Mononuclear cell (primary cell): ENCODE measurements around the gene ZNF575. TPM values are rescaled to one million over a fixed set of nuclear protein-coding genes. Genes with fewer than 3 reads are reported as not detected.
A peak's percentile ranks its signal among the peaks of the same experiment; 100 is the strongest.

Experiments used
- H3K27me3 ChIP-seq: 2 replicates; pipeline ENCODE4 v1.6.0; 2011; ENCODE audit warnings: low read length, control low read depth; ENCODE audit not compliant: insufficient read depth
- H3K4me1 ChIP-seq: 2 replicates; pipeline ENCODE4 v1.5.1; 2011; ENCODE audit warnings: mild to moderate bottlenecking, low read length, control low read depth; ENCODE audit not compliant: insufficient read depth
- H3K4me3 ChIP-seq: 2 replicates; pipeline ENCODE4 v1.5.1; 2011; ENCODE audit warnings: mild to moderate bottlenecking, low read length, moderate library complexity
- H3K9me3 ChIP-seq: 2 replicates; pipeline ENCODE4 v1.5.1; 2011; ENCODE audit warnings: low read depth, mild to moderate bottlenecking, control low read depth, low read length
- total RNA-seq: library from RNA; depleted of rRNA; stranded (reverse); fragments of >200 nt; gene quantifications from one replicate; pipeline ENCODE4 v1.2.3, GENCODE V29; 2012

The ZNF575 gene
- total RNA-seq, 1 donor, result 0.31 TPM

DNA sequence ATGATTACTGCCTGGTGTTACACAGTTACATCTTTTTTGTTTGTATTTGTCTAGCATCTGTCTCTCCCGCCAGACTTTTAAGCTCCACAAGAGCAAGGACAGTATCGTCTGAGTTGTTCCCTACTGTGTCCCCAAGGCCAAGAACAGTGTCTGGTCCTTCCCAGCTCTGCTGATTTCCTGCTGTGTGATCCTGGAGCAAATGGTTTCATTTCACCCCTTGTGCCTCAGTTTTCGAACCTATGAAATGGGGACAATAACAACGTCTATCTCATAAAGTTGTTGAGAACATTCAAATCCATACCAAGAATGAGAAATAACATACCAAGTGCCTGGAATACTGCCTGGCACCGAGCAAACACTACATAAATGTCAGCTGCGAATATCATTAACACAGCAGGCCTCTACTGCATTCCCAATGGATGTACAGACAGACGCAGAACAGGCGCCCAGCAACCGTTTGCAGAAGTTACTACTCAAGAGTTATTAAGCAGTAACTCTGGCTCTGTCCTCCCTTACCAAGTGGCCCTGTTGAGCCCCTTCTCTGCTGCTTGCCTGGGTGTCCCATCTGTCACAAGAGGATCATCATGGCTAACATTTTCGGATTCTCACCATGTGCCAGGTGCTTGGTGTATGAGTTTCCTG is 30.9 kb downstream of the ZNF575 start:
- peaks cover 48% of the 10 kb centered on the region for H3K4me1 ChIP-seq
- H3K4me3 ChIP-seq, result no peak overlapping the region
- H3K27me3 ChIP-seq, result no peaks in the 10 kb centered on the region
- no peaks in the 10 kb centered on the region for H3K9me3 ChIP-seq

- H3K9me3 ChIP-seq, result no peaks in the 10 kb centered on the region
- H3K27me3 ChIP-seq, result no peaks in the 10 kb centered on the region
- peaks cover 48% of the 10 kb centered on the region for H3K4me1 ChIP-seq
- H3K4me3 ChIP-seq, result no peak overlapping the region
Observed at GRCh38 chr19:43564800-43565199, 31.8 kb downstream of the ZNF575 start.

GRCh38 chr19:43569657-43570056 is 36.7 kb downstream of the ZNF575 start:
- no peaks in the 10 kb centered on the region for H3K9me3 ChIP-seq
- no peak overlapping the region for H3K4me3 ChIP-seq
- H3K27me3 ChIP-seq, result no peaks in the 10 kb centered on the region
- peaks cover 7% of the 10 kb centered on the region for H3K4me1 ChIP-seq

DNA sequence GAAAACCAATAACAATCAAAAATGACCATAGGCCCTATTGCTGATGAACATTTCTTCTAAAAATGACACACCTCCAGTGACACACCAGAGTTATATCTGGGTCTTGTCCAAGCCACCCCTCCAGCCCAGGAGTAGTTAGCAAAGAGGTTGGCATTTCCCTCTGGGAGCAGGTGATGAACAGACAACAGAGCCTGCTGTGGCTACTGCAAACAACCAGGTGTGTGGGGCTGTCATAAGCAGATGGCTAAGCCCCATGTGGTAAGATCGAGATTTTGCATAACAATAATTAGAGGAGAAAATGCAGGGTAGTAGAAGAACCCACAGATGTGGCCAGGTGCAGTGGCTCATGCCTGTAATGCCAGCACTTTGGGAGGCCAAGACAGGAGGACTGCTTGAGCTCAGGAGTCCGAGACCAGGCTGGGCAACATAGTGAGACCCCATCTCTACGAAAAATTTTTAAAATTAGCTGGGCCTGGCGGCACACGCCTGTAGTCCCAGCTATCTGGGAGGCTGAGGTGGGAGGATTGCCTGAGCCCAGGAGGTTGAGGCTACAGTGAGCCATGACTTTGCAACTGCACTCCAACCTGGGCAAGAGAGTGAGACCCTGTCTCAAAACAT is 37.3 kb downstream of the ZNF575 start:
- H3K9me3 ChIP-seq, result no peaks in the 10 kb centered on the region
- no peak overlapping the region for H3K4me3 ChIP-seq
- peaks cover 10% of the 10 kb centered on the region for H3K4me1 ChIP-seq
- no peaks in the 10 kb centered on the region for H3K27me3 ChIP-seq

GRCh38 chr19:43572171-43572588 is 39.2 kb downstream of the ZNF575 start:
- Histone ChIP-seq H3K9me3 (no peaks in the 10 kb centered on the region), H3K4me3 (no peak overlapping the region), H3K4me1 (peaks cover 18% of the 10 kb centered on the region), H3K27me3 (no peaks in the 10 kb centered on the region)

GRCh38 chr19:43574424-43575155 is 41.6 kb downstream of the ZNF575 start:
- peak overlapping the region; percentile 96 for H3K4me3 ChIP-seq

GRCh38 chr19:43575156-43575950 is 42.4 kb downstream of the ZNF575 start, which contains the start of the genes PINLYP and XRCC1:
TSS of gene PINLYP (plus strand) at chr19:43575801. CDS start at chr19:43577192, 1,391 bp downstream.
TSS of gene XRCC1 (minus strand) at chr19:43575527. CDS start at chr19:43575458, 69 bp downstream.
- H3K9me3 ChIP-seq, result no peaks in the 10 kb centered on the region
- H3K27me3 ChIP-seq, result no peaks in the 10 kb centered on the region
- peak within 1 kb of the TSS; percentile 96 for H3K4me3 ChIP-seq
- peaks cover 26% of the 10 kb centered on the region for H3K4me1 ChIP-seq

More at GRCh38 chr19:43574424-43575155, 41.6 kb downstream of the ZNF575 start:
- Histone ChIP-seq H3K9me3 (no peaks in the 10 kb centered on the region), H3K27me3 (no peaks in the 10 kb centered on the region), H3K4me1 (peaks cover 19% of the 10 kb centered on the region)

- Histone ChIP-seq H3K27me3 (no peaks in the 10 kb centered on the region), H3K9me3 (no peaks in the 10 kb centered on the region), H3K4me3 (peak overlapping the region; percentile 96), H3K4me1 (peaks cover 34% of the 10 kb centered on the region)
Observed at GRCh38 chr19:43575955-43576878, 43.2 kb downstream of the ZNF575 start.

DNA sequence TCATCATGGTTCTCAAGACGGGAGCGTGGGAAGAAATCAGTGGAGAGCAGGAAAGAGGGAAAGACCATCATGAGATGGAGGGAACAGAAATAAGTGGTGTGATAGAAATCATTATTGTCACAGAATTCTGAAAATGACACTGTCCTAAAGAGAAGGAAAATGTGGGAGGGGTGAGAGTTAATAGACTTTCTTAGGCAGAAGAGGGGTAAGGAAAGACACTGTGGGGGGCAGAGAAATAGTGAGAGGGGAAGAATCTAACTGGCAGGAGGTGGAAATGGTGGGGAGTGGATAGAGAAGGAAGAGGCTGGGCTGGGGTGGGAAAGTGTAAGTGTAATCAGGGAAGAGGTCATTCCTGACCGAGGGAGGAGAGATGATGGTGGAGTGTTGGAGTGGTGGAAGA is 45.8 kb downstream of the ZNF575 start:
- Histone ChIP-seq H3K4me1 (peaks cover 41% of the 10 kb centered on the region), H3K4me3 (no peak overlapping the region), H3K9me3 (no peaks in the 10 kb centered on the region), H3K27me3 (no peaks in the 10 kb centered on the region)

DNA sequence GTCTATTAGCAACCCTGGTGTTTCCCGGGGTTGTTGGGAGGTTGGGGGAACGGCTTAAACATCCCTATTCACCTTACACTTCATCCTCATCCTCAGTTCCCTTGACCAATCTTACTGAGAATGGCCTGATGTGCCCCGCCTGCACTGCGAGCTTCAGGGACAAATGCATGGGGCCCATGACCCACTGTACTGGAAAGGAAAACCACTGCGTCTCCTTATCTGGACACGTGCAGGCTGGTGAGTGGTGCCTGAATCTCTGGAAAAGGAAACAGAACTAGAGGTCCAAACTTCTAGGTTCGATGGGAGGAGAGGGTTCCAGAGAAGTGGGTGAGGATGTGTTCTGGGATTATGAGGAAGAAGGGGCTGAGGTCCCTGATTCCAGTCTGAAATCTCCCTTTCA is 48.5 kb downstream of the ZNF575 start:
- H3K4me1 ChIP-seq, result peaks cover 32% of the 10 kb centered on the region

GRCh38 chr19:43582495-43582894 is 49.5 kb downstream of the ZNF575 start:
- Histone ChIP-seq H3K4me1 (peaks cover 32% of the 10 kb centered on the region), H3K4me3 (no peak overlapping the region), H3K9me3 (no peaks in the 10 kb centered on the region), H3K27me3 (no peaks in the 10 kb centered on the region)

More for the DNA sequence above, 48.5 kb downstream of the ZNF575 start:
- Histone ChIP-seq H3K9me3 (no peaks in the 10 kb centered on the region), H3K27me3 (no peaks in the 10 kb centered on the region), H3K4me3 (no peak overlapping the region)

DNA sequence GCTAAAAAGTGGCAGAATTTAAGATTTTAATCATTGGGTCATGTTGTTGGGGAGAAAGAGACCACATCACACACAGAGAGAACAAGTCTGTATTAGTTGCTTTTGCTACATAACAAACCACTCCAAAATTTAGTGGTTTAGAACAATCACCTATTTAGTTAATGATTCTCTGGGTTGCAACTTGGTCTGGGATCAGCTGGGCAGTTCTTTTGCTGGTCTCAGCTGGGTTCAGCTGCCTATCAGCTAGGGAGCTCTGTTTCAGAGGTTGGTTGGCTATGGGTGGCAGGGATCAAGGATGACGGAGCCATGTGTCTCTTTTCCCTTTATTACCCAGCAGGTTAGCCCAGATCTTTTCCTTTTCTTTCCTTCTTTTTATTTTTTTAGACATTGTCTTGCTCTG is 51.5 kb downstream of the ZNF575 start:
- H3K4me1 ChIP-seq, result peaks cover 32% of the 10 kb centered on the region
- no peaks in the 10 kb centered on the region for H3K27me3 ChIP-seq
- H3K4me3 ChIP-seq, result no peak overlapping the region
- H3K9me3 ChIP-seq, result no peaks in the 10 kb centered on the region
